ENCODE data around the gene SC5D. TPM values are rescaled to one million over a fixed set of nuclear protein-coding genes. Genes with fewer than 3 reads are reported as not detected.

SC5D gene
- total and polyA plus RNA-seq, 2 of the 4 experiments (the other 2 are of a cell fraction) = 21.3 to 21.7 TPM

- CTCF ChIA-PET = no interaction called here
- TF ChIP-seq MAZ (IDR thresholded peaks at IDR 0.05; ENCODE audit: borderline replicate concordance, low read depth, low read length) = no peak
- no peak for TF ChIP-seq CTCF (conservative IDR thresholded peaks at IDR 0.05; ENCODE audit: low read depth, low read length)
- TF ChIP-seq RAD21 (IDR thresholded peaks at IDR 0.05; ENCODE audit: low read length) = no peak
- no peak for TF ChIP-seq USF2 (IDR thresholded peaks at IDR 0.05; ENCODE audit: low read depth, low read length)
- no peak for TF ChIP-seq NFE2L2 (IDR thresholded peaks at IDR 0.05; ENCODE audit: low read depth, low read length)
- TF ChIP-seq CEBPB (IDR thresholded peaks at IDR 0.05; ENCODE audit: low read depth, low read length) = no peak
- no peak for TF ChIP-seq CHD1 (IDR thresholded peaks at IDR 0.05; ENCODE audit: low read depth, low read length)
- no peak for TF ChIP-seq BHLHE40 (IDR thresholded peaks at IDR 0.05; ENCODE audit: low read depth, low read length)
- no peak for TF ChIP-seq MAFK (IDR thresholded peaks at IDR 0.05; ENCODE audit: low read depth, low read length)
- no peak for TF ChIP-seq SMC3 (IDR thresholded peaks at IDR 0.05; ENCODE audit: low read depth, low read length)
- TF ChIP-seq POLR2A (IDR thresholded peaks at IDR 0.05; ENCODE audit: low read depth, low read length) = no peak
- TF ChIP-seq MXI1 (IDR thresholded peaks at IDR 0.05; ENCODE audit: borderline replicate concordance, low read depth, low read length) = no peak
- TF ChIP-seq RCOR1 (IDR thresholded peaks at IDR 0.05; ENCODE audit: insufficient replicate concordance, low read length) = no peak
- no peak for TF ChIP-seq ELK1 (IDR thresholded peaks at IDR 0.05; ENCODE audit: borderline replicate concordance, low read depth, low read length)
- no peak for TF ChIP-seq FOS (IDR thresholded peaks at IDR 0.05; ENCODE audit: low read depth, low read length)
- no peak for TF ChIP-seq RFX5 (IDR thresholded peaks at IDR 0.05; ENCODE audit: low read depth, low read length)
- 72% methylated on average over 5 of the region's 11 CpGs; no CpG with 5 or more reads in 1 of the 2 experiments for WGBS, 2 experiments (ENCODE audit: extremely low coverage in 2 of 2, insufficient read length in 1 of 2)
Observed at GRCh38 chr11:121338536-121338935, 46.0 kb downstream of the SC5D start.

More at GRCh38 chr11:121338536-121338935, 46.0 kb downstream of the SC5D start:
- in situ Hi-C loops (cut with MboI; ENCODE audit: low sequenced_read_pairs) (no loop called here), dilution Hi-C loops (cut with HindIII; ENCODE audit: low sequenced_read_pairs, unreplicated experiment) (no loop called here), intact Hi-C loops (cut with micrococcal nuclease) (no loop called here)
- Histone ChIP-seq H2AK5ac (ENCODE audit: low read depth, low read length) (no peak overlapping the region), H3K27ac (ENCODE audit: insufficient read depth, low read length) (no peak overlapping the region), H4K8ac (ENCODE audit: low read depth in 2 of 2, low read length in 2 of 2) (no peak overlapping the region), H3K9ac (ENCODE audit: low read depth, low read length) (no peak overlapping the region), H2AFZ (replicated peaks; ENCODE audit: low read length, poor library complexity) (no peak overlapping the region), H3K4me3 (ENCODE audit: insufficient read depth, low read depth, low read length) (no peak overlapping the region), H4K91ac (ENCODE audit: insufficient read depth, low read depth, low read length) (no peak overlapping the region), H3K56ac (ENCODE audit: extremely low read depth, insufficient read depth, low read length) (no peak overlapping the region), H3K4me2 (ENCODE audit: low read depth, low read length) (no peak overlapping the region), H3K36me3 (ENCODE audit: control insufficient read depth, insufficient read depth, low read length) (no peaks in the 10 kb centered on the region), H4K5ac (ENCODE audit: low read depth, low read length) (no peak overlapping the region), H3K27me3 (ENCODE audit: control insufficient read depth, insufficient read depth, low read length) (peaks cover 39% of the 10 kb centered on the region), H3K9me1 (ENCODE audit: insufficient read depth, low read length) (no peaks in the 10 kb centered on the region), H3K4ac (ENCODE audit: low read depth, low read length) (no peak overlapping the region), H3K79me1 (ENCODE audit: low read depth in 1 of 2, low read length in 2 of 2) (no peaks in the 10 kb centered on the region), H3K23ac (ENCODE audit: low read depth, low read length) (no peak overlapping the region), H3K4me1 (ENCODE audit: control insufficient read depth, insufficient read depth, low read length) (no peaks in the 10 kb centered on the region), H2BK20ac (ENCODE audit: low read depth, low read length) (no peak overlapping the region), H2BK120ac (ENCODE audit: low read depth, low read length) (no peak overlapping the region), H4K20me1 (ENCODE audit: insufficient read depth, low read length) (no peaks in the 10 kb centered on the region), H3K18ac (ENCODE audit: low read depth, low read length) (no peak overlapping the region), H3K14ac (replicated peaks; ENCODE audit: low read depth, low read length) (no peak overlapping the region), H2BK15ac (ENCODE audit: low read depth, low read length) (no peak overlapping the region), H2BK5ac (ENCODE audit: low read depth, low read length, poor library complexity, severe bottlenecking) (no peak overlapping the region), H3K9me3 (ENCODE audit: control insufficient read depth, insufficient read depth, low read length) (no peaks in the 10 kb centered on the region), H2AK9ac (replicated peaks; ENCODE audit: low read depth, low read length, poor library complexity) (peak overlapping the region; percentile 69)
- no peak for ATAC-seq (ENCODE audit: low read depth)
- DNase-seq = no peak
- BruUV-seq (replicated peaks) = no TSS peak
- POLR2A ChIA-PET (ENCODE audit: unreplicated experiment) = no interaction called here
